GM12878 (cell line): ENCODE results near the gene LIN54. TPM values are rescaled to one million over a fixed set of nuclear protein-coding genes. Genes with fewer than 3 reads are reported as not detected.

Source experiments
- ATAC-seq: fragments of 200-7000 bp; cut with Tn5 transposase; 3 replicates; pipeline ENCODE4 v1.9.1; 2020; ENCODE audit warnings: mild to moderate bottlenecking, moderate library complexity
- BruUV-seq: library from RNA; stranded (reverse); fragments of 400-500 nt; replicated peaks from 2 replicates; lab custom pipeline; 2021; lab: Mats Ljungman, UMichigan
- CTCF ChIA-PET: fragments of 300-600 bp; sonication (Branson Sonifier 250); formaldehyde crosslinking; extraction: SDS; loops from one replicate; lab custom pipeline; 2021; ENCODE audit warnings: inconsistent platforms; lab: Yijun Ruan, JAX
- POLR2A ChIA-PET: fragments of 350-600 bp; formaldehyde crosslinking; extraction: SDS; loops from one replicate; lab custom pipeline; 2021; ENCODE audit warnings: inconsistent platforms; lab: Charles Lee
- RAD21 ChIA-PET: fragments of 300-600 bp; sonication (Branson Sonifier 250); formaldehyde crosslinking; loops from one replicate; lab custom pipeline; 2023; ENCODE audit warnings: antibody characterized with exemption; ENCODE audit not compliant: unreplicated experiment; lab: Charles Lee
- SMC1A ChIA-PET: fragments of 300-600 bp; sonication (Branson Sonifier 250); formaldehyde crosslinking; loops from one replicate; lab custom pipeline; 2023; ENCODE audit not compliant: unreplicated experiment, uncharacterized antibody; lab: Charles Lee
- DNase-seq: peaks from one replicate; pipeline ENCODE4 v3.0.0-alpha.2; 2011; ENCODE audit warnings: low read depth, low spot score
- FAIRE-seq: peaks from 3 replicates; lab custom pipeline; 2011; peaks lifted over from hg19 to GRCh38; lab: Jason Lieb, UNC
- H2AFZ ChIP-seq: 2 replicates; pipeline ENCODE4 v1.6.0; 2011; ENCODE audit warnings: low read depth, low read length, control low read depth; ENCODE audit not compliant: control insufficient read depth
- H3K27ac ChIP-seq: 2 replicates; pipeline ENCODE4 v1.5.1; 2011; ENCODE audit warnings: control low read depth; ENCODE audit not compliant: control insufficient read depth, insufficient read depth
- H3K27me3 ChIP-seq, 2 experiments: replicated peaks in 1 of 2; 2 replicates each; pipeline versions ENCODE4 v1.6.0 to v1.6.1; 2011; ENCODE audit warnings: low read length in 1 of 2; ENCODE audit not compliant: control insufficient read depth in 2 of 2, insufficient read depth in 2 of 2
- H3K36me3 ChIP-seq, 2 experiments: 2 replicates each; pipeline ENCODE4 v1.5.1; 2011; ENCODE audit warnings: low read length in 1 of 2; ENCODE audit not compliant: control insufficient read depth in 2 of 2, insufficient read depth in 2 of 2
- H3K4me1 ChIP-seq: 2 replicates; pipeline ENCODE4 v1.6.1; 2011; ENCODE audit warnings: mild to moderate bottlenecking, low read length, moderate library complexity, mixed read lengths; ENCODE audit not compliant: control insufficient read depth, insufficient read depth
- H3K4me2 ChIP-seq: 2 replicates; pipeline ENCODE4 v1.6.0; 2011; ENCODE audit warnings: control low read depth; ENCODE audit not compliant: control insufficient read depth, insufficient read depth
- H3K4me3 ChIP-seq: fragments of 200-600 bp; sonication (generic); 2 replicates; pipeline ENCODE4 v1.5.1; 2016
- H3K79me2 ChIP-seq: 2 replicates; pipeline ENCODE4 v1.6.0; 2011; ENCODE audit warnings: low read length; ENCODE audit not compliant: control insufficient read depth, insufficient read depth
- H3K9ac ChIP-seq: 2 replicates; pipeline ENCODE4 v1.8.0; 2011; ENCODE audit warnings: low read length, control low read depth, mixed read lengths; ENCODE audit not compliant: control insufficient read depth, insufficient read depth
- H3K9me3 ChIP-seq: replicated peaks from 3 replicates; pipeline ENCODE4 v1.5.1; 2011; ENCODE audit warnings: mild to moderate bottlenecking, low read length; ENCODE audit not compliant: control insufficient read depth, insufficient read depth
- H4K20me1 ChIP-seq: 2 replicates; pipeline ENCODE4 v1.6.0; 2011; ENCODE audit not compliant: control insufficient read depth, insufficient read depth
- CHD4 ChIP-seq: fragments of 200-600 bp; sonication (generic); IDR thresholded peaks from 2 replicates; pipeline ENCODE4 v1.6.1; 2016; ENCODE audit warnings: mild to moderate bottlenecking
- CREB1 ChIP-seq: IDR thresholded peaks from 2 replicates; pipeline ENCODE4 v1.6.1; 2012; ENCODE audit warnings: low read depth, mild to moderate bottlenecking, inconsistent platforms
- DPF2 ChIP-seq: fragments of 450-650 bp; IDR thresholded peaks from 2 replicates; pipeline ENCODE4 v1.6.1; 2017; ENCODE audit warnings: mild to moderate bottlenecking
- ESRRA ChIP-seq: IDR thresholded peaks from 2 replicates; pipeline ENCODE4 v1.6.1; 2012; ENCODE audit warnings: mild to moderate bottlenecking, low read length, improper control_type of control experiment
- FOXK2 ChIP-seq: fragments of 450-650 bp; IDR thresholded peaks from 2 replicates; pipeline ENCODE4 v1.6.1; 2017; ENCODE audit warnings: mild to moderate bottlenecking, moderate library complexity
- KDM1A ChIP-seq: fragments of 200-600 bp; sonication (generic); IDR thresholded peaks from 2 replicates; pipeline ENCODE4 v1.6.1; 2016; ENCODE audit warnings: borderline replicate concordance
- NBN ChIP-seq: fragments of 450-650 bp; IDR thresholded peaks from 2 replicates; pipeline ENCODE4 v1.6.1; 2016
- NR2C2 ChIP-seq: IDR thresholded peaks from 2 replicates; pipeline ENCODE4 v1.6.1; 2011; ENCODE audit warnings: borderline replicate concordance, low read depth; ENCODE audit not compliant: control insufficient read depth, insufficient read length
- RELA ChIP-seq: fragments of 450-650 bp; IDR thresholded peaks from 2 replicates; pipeline ENCODE4 v1.8.0; 2014; ENCODE audit warnings: borderline replicate concordance; ENCODE audit not compliant: partially characterized antibody
- RFX5 ChIP-seq: IDR thresholded peaks from 2 replicates; pipeline ENCODE4 v1.6.1; 2011; ENCODE audit warnings: low read depth, low read length, improper control_type of control experiment
- SREBF2 ChIP-seq: IDR thresholded peaks from 2 replicates; pipeline ENCODE4 v1.6.1; 2012; ENCODE audit warnings: mild to moderate bottlenecking, low read length
- SRF ChIP-seq, 2 experiments: IDR thresholded peaks; 2 replicates each; pipeline ENCODE4 v1.6.1; 2011; ENCODE audit warnings: low read depth in 2 of 2, low read length in 2 of 2, mild to moderate bottlenecking in 1 of 2, moderate library complexity in 1 of 2
- STAT3 ChIP-seq: IDR thresholded peaks from 2 replicates; pipeline ENCODE4 v1.6.1; 2011; ENCODE audit warnings: low read depth, low read length, improper control_type of control experiment
- ZSCAN29 ChIP-seq: fragments of 450-650 bp; IDR thresholded peaks from 2 replicates; pipeline ENCODE4 v1.6.1; 2017; ENCODE audit warnings: mild to moderate bottlenecking, moderate library complexity
- WGBS: methylation state at CpG from one replicate; pipeline ENCODE4 v1.1.6; 2016; ENCODE audit warnings: low lambda C conversion rate; ENCODE audit not compliant: insufficient replicate concordance, insufficient coverage; ENCODE audit errors: missing lambda C conversion rate; 5-methylcytosine and 5-hydroxymethylcytosine counted together
- in situ Hi-C: fragments of 300-500 bp; cut with MboI; formaldehyde crosslinking; loops from 9 replicates; pipeline ENCODE4 v1.14.3; 2018; ENCODE audit warnings: mixed read lengths
- intact Hi-C: fragments of 100-400 bp; cut with micrococcal nuclease; formaldehyde crosslinking; loops from one replicate; pipeline ENCODE4 v1.14.2; 2022; ENCODE audit not compliant: unreplicated experiment
- polyA plus RNA-seq, 11 experiments: library from polyadenylated mRNA; depleted of rRNA in 4 of 11; unstranded in 6 of 11; stranded (reverse) in 5 of 11; fragments of >200 nt; fragmentation: Nextera tagmentation in 4 of 11; fragmentation: Illumina TruSeq in 1 of 11; extraction: Ambion mirVana in 4 of 11; extraction: Trizol in 1 of 11; gene quantifications; 1 replicate in 1 of 11; 2 replicates in 10 of 11; pipeline versions ENCODE4 v1.2.1 to v1.2.3, GENCODE V29; 2011 to 2016; ENCODE audit warnings: inconsistent platforms in 2 of 11, missing spikeins in 2 of 11, low read depth in 1 of 11
- total RNA-seq, 4 experiments: library from RNA; depleted of rRNA in 3 of 4; stranded (reverse); fragments of >200 nt in 3 of 4; fragmentation: Illumina TruSeq in 1 of 4; extraction: Trizol in 1 of 4; gene quantifications; 2 replicates each; pipeline versions ENCODE4 v1.2.1 to v1.2.3, GENCODE V29; 2013 to 2021
- TF ChIP-seq, protein P1 (sequence below): fragments of 450-650 bp; IDR thresholded peaks from 2 replicates; pipeline ENCODE4 v1.6.1; 2017; ENCODE audit warnings: low read depth, mild to moderate bottlenecking, moderate library complexity
- TF ChIP-seq, protein P2 (sequence below): fragments of 450-650 bp; formaldehyde crosslinking; IDR thresholded peaks from 2 replicates; pipeline ENCODE4 v1.4.0; 2022; ENCODE audit warnings: mild to moderate bottlenecking, moderate library complexity
- TF ChIP-seq, protein P3 (sequence below): IDR thresholded peaks from 2 replicates; pipeline ENCODE4 v1.6.1; 2011; ENCODE audit warnings: low read depth, mild to moderate bottlenecking, low read length, moderate library complexity, borderline replicate concordance; ENCODE audit errors: extremely low read depth
- TF ChIP-seq, protein P4 (sequence below): fragments of 450-650 bp; conservative IDR thresholded peaks from 2 replicates; pipeline ENCODE4 v1.6.1; 2017; ENCODE audit warnings: mild to moderate bottlenecking, moderate library complexity

LIN54 gene
- total and polyA plus RNA-seq, 10 of the 15 experiments (the other 5 are each of a cell fraction or from before 2014, with no cell fraction given): 1.5 to 20.4 (median 12.2) TPM

DNA sequence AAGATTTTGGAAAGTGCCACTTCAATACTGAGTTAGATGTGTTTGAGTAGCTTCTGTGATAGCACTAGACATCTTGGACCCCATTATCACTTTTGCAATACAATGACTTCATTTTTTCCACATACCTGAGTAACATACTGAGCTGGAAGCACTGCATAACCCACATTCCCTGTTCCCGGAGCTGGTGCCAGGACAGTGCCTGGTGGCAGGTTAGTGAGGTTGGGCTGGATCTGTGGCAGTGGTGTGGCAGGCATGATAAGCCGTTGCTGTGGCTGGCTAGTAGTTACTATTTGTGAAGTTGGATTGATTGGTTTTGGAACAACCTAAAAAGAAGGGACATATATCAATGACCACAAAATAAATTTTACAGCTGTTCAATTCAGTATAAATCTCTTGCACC lies 71.2 kb downstream of the LIN54 start:
- peaks cover 2 to 4% of the 10 kb centered on the region in 2 experiments; a peak in 3 of 4 replicates for H3K36me3 ChIP-seq

More for the DNA sequence above, 71.2 kb downstream of the LIN54 start:
- intact Hi-C loops: no loop called here
- H3K4me1 ChIP-seq: no peaks in the 10 kb centered on the region
- 92% methylated on average over 2 of the region's 2 CpGs for WGBS
- FAIRE-seq (no peak), ATAC-seq (no peak), DNase-seq (no peak)
- no peaks in the 10 kb centered on the region for H4K20me1 ChIP-seq
- no peak for TF ChIP-seq NR2C2
- TF ChIP-seq DPF2: no peak
- TF ChIP-seq FOXK2: no peak
- TF ChIP-seq CHD4: no peak
- TF ChIP-seq SRF (IDR thresholded peaks at IDR 0.05; ENCODE audit: low read depth in 2 of 2, low read length in 2 of 2): no peak
- no peak for TF ChIP-seq SREBF2
- TF ChIP-seq, protein P1, sequence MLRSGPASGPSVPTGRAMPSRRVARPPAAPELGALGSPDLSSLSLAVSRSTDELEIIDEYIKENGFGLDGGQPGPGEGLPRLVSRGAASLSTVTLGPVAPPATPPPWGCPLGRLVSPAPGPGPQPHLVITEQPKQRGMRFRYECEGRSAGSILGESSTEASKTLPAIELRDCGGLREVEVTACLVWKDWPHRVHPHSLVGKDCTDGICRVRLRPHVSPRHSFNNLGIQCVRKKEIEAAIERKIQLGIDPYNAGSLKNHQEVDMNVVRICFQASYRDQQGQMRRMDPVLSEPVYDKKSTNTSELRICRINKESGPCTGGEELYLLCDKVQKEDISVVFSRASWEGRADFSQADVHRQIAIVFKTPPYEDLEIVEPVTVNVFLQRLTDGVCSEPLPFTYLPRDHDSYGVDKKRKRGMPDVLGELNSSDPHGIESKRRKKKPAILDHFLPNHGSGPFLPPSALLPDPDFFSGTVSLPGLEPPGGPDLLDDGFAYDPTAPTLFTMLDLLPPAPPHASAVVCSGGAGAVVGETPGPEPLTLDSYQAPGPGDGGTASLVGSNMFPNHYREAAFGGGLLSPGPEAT: no peak
- TF ChIP-seq NBN: no peak
- TF ChIP-seq RELA: no peak
- no peak for TF ChIP-seq RFX5
- no peak for TF ChIP-seq CREB1
- TF ChIP-seq, protein P2, sequence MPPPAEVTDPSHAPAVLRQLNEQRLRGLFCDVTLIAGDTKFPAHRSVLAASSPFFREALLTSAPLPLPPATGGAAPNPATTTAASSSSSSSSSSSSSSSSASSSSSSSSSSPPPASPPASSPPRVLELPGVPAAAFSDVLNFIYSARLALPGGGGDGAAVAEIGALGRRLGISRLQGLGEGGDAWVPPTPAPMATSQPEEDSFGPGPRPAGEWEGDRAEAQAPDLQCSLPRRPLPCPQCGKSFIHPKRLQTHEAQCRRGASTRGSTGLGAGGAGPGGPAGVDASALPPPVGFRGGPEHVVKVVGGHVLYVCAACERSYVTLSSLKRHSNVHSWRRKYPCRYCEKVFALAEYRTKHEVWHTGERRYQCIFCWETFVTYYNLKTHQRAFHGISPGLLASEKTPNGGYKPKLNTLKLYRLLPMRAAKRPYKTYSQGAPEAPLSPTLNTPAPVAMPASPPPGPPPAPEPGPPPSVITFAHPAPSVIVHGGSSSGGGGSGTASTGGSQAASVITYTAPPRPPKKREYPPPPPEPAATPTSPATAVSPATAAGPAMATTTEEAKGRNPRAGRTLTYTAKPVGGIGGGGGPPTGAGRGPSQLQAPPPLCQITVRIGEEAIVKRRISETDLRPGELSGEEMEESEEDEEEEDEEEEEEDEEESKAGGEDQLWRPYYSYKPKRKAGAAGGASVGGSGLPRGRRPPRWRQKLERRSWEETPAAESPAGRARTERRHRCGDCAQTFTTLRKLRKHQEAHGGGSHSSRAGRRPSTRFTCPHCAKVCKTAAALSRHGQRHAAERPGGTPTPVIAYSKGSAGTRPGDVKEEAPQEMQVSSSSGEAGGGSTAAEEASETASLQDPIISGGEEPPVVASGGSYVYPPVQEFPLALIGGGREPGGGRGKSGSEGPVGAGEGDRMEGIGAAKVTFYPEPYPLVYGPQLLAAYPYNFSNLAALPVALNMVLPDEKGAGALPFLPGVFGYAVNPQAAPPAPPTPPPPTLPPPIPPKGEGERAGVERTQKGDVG (CRISPR knock-in tag): no peak
- TF ChIP-seq, protein P3, sequence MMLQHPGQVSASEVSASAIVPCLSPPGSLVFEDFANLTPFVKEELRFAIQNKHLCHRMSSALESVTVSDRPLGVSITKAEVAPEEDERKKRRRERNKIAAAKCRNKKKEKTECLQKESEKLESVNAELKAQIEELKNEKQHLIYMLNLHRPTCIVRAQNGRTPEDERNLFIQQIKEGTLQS: no peak
- no peak for TF ChIP-seq KDM1A
- TF ChIP-seq ESRRA: no peak
- TF ChIP-seq ZSCAN29: no peak
- TF ChIP-seq, protein P4, sequence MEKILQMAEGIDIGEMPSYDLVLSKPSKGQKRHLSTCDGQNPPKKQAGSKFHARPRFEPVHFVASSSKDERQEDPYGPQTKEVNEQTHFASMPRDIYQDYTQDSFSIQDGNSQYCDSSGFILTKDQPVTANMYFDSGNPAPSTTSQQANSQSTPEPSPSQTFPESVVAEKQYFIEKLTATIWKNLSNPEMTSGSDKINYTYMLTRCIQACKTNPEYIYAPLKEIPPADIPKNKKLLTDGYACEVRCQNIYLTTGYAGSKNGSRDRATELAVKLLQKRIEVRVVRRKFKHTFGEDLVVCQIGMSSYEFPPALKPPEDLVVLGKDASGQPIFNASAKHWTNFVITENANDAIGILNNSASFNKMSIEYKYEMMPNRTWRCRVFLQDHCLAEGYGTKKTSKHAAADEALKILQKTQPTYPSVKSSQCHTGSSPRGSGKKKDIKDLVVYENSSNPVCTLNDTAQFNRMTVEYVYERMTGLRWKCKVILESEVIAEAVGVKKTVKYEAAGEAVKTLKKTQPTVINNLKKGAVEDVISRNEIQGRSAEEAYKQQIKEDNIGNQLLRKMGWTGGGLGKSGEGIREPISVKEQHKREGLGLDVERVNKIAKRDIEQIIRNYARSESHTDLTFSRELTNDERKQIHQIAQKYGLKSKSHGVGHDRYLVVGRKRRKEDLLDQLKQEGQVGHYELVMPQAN: no peak
- no peak for TF ChIP-seq STAT3
- ChIA-PET RAD21 (interaction anchor here (1.5 kb wide), 1 partner anchor 343 kb away, joined by 5 read pairs; no protein-coding TSS in a partner anchor), POLR2A (interaction anchor here (0.5 kb wide), 1 partner anchor 101 kb away, joined by 4 read pairs; no protein-coding TSS in a partner anchor), CTCF (interaction anchor here (1.3 kb wide), 1 partner anchor 31 kb away, joined by 3 read pairs; no protein-coding TSS in a partner anchor), SMC1A (interaction anchor here (0.7 to 1.3 kb wide), 3 partner anchors 15 to 72 kb away, joined by 3 to 5 read pairs (median 3); no protein-coding TSS in a partner anchor)
- no peaks in the 10 kb centered on the region for H3K9me3 ChIP-seq
- no peak overlapping the region for H3K27ac ChIP-seq
- no peak overlapping the region for H3K4me3 ChIP-seq
- BruUV-seq: no TSS peak
- H3K27me3 ChIP-seq: no peaks in the 10 kb centered on the region
- no peak overlapping the region for H2AFZ ChIP-seq
- no peak overlapping the region for H3K9ac ChIP-seq
- H3K4me2 ChIP-seq: no peak overlapping the region
- no peaks in the 10 kb centered on the region for H3K79me2 ChIP-seq
- in situ Hi-C loops: no loop called here
